Iris pigment epithelial cell (primary cell): ENCODE data around the gene ADGRB3.
"Not testable (repeated sequence)": the region's sequence is repeated elsewhere in the genome, so short reads cannot be mapped to it uniquely, and the experiment has no call there.

ENCODE experiments used
- DNase-seq: peaks from one replicate; pipeline ENCODE4 v3.0.0-alpha.2; 2011; ENCODE audit warnings: low read depth

ADGRB3 gene

GRCh38 chr6:68958327-68958726 is 323.2 kb downstream of the ADGRB3 start:
- DNase-seq: peak; percentile 7

GRCh38 chr6:68967549-68968300 is 332.6 kb downstream of the ADGRB3 start:
- DNase-seq: peak; percentile 25

- no peak for DNase-seq
Observed at GRCh38 chr6:68968301-68968649, 333.2 kb downstream of the ADGRB3 start.

GRCh38 chr6:68973066-68973465 is 338.0 kb downstream of the ADGRB3 start:
- no peak for DNase-seq

GRCh38 chr6:68975064-68975463 is 340.0 kb downstream of the ADGRB3 start:
- peak; percentile 14 for DNase-seq

GRCh38 chr6:68975816-68976215 is 340.7 kb downstream of the ADGRB3 start:
- DNase-seq: no peak

- DNase-seq: no peak
Observed at GRCh38 chr6:68976260-68976659, 341.2 kb downstream of the ADGRB3 start.

- no peak for DNase-seq
Observed at GRCh38 chr6:68978411-68978810, 343.3 kb downstream of the ADGRB3 start.

GRCh38 chr6:68981668-68982067 is 346.6 kb downstream of the ADGRB3 start:
- DNase-seq: not testable (repeated sequence)

- DNase-seq: no peak
Observed at GRCh38 chr6:68988698-68989097, 353.6 kb downstream of the ADGRB3 start.

GRCh38 chr6:68990317-68990716 is 355.2 kb downstream of the ADGRB3 start:
- DNase-seq: no peak

- no peak for DNase-seq
Observed at GRCh38 chr6:68993911-68994310, 358.8 kb downstream of the ADGRB3 start.

- peak; percentile 15 for DNase-seq
Observed at GRCh38 chr6:68994521-68994920, 359.4 kb downstream of the ADGRB3 start.

GRCh38 chr6:69005199-69005598 is 370.1 kb downstream of the ADGRB3 start:
- peak; percentile 72 for DNase-seq

- no peak for DNase-seq
Observed at GRCh38 chr6:69007781-69008180, 372.7 kb downstream of the ADGRB3 start.

- DNase-seq: no peak
Observed at GRCh38 chr6:69012211-69012610, 377.1 kb downstream of the ADGRB3 start.

- DNase-seq: no peak
Observed at GRCh38 chr6:69012876-69013275, 377.8 kb downstream of the ADGRB3 start.

- DNase-seq: no peak
Observed at GRCh38 chr6:69018906-69019305, 383.8 kb downstream of the ADGRB3 start.

GRCh38 chr6:69019832-69020231 is 384.8 kb downstream of the ADGRB3 start:
- peak; percentile 50 for DNase-seq

GRCh38 chr6:69022993-69023392 is 387.9 kb downstream of the ADGRB3 start:
- peak; percentile 77 for DNase-seq

GRCh38 chr6:69026243-69026642 is 391.2 kb downstream of the ADGRB3 start:
- peak; percentile 72 for DNase-seq

- DNase-seq: peak; percentile 45
Observed at GRCh38 chr6:69026715-69027114, 391.6 kb downstream of the ADGRB3 start.

- no peak for DNase-seq
Observed at GRCh38 chr6:69027861-69028260, 392.8 kb downstream of the ADGRB3 start.

- no peak for DNase-seq
Observed at GRCh38 chr6:69038841-69039240, 403.8 kb downstream of the ADGRB3 start.
